Stimulated activated naive CD8-positive, alpha-beta T cell treated with anti-CD3 and anti-CD28 coated beads, Interleukin-15, Interleukin-2, amounts not matched to agents 100 ng/mL and 50 ng/mL, for 24 hours (primary cell): ENCODE data around the gene HSD17B4.
"Not testable (repeated sequence)": the region's sequence is repeated elsewhere in the genome, so short reads cannot be mapped to it uniquely, and the experiment has no call there.

Experiments used
- H3K27ac Mint-ChIP-seq: one replicate; pipeline ENCODE4 v1.8.0; 2021; ENCODE audit warnings: mild to moderate bottlenecking, mixed read lengths
- H3K27me3 Mint-ChIP-seq: one replicate; pipeline ENCODE4 v1.8.0; 2021; ENCODE audit warnings: mixed read lengths
- H3K36me3 Mint-ChIP-seq: one replicate; pipeline ENCODE4 v1.8.0; 2021; ENCODE audit warnings: low read depth, mixed read lengths
- H3K4me1 Mint-ChIP-seq: one replicate; pipeline ENCODE4 v1.8.0; 2021; ENCODE audit warnings: low read depth, mixed read lengths
- H3K4me3 Mint-ChIP-seq: one replicate; pipeline ENCODE4 v1.8.0; 2021; ENCODE audit warnings: mild to moderate bottlenecking, mixed read lengths
- H3K9me3 Mint-ChIP-seq: one replicate; pipeline ENCODE4 v1.8.0; 2021; ENCODE audit warnings: mixed read lengths

HSD17B4 gene

GRCh38 chr5:119418606-119419100, 33.6 kb upstream of the HSD17B4 start:
- Mint-ChIP-seq H3K36me3 (no peaks in the 10 kb centered on the region), H3K9me3 (no peaks in the 10 kb centered on the region), H3K27ac (no peak overlapping the region), H3K27me3 (no peaks in the 10 kb centered on the region), H3K4me1 (peaks cover 42% of the 10 kb centered on the region), H3K4me3 (no peak overlapping the region)

GRCh38 chr5:119420169-119420568, 32.1 kb upstream of the HSD17B4 start:
- no peaks in the 10 kb centered on the region for H3K9me3 Mint-ChIP-seq
- H3K4me1 Mint-ChIP-seq: peaks cover 31% of the 10 kb centered on the region
- peak overlapping the region; percentile 8 for H3K27ac Mint-ChIP-seq
- no peaks in the 10 kb centered on the region for H3K27me3 Mint-ChIP-seq
- no peak overlapping the region for H3K4me3 Mint-ChIP-seq
- no peaks in the 10 kb centered on the region for H3K36me3 Mint-ChIP-seq

- Mint-ChIP-seq H3K27me3 (no peaks in the 10 kb centered on the region), H3K4me3 (no peak overlapping the region), H3K9me3 (no peaks in the 10 kb centered on the region), H3K36me3 (no peaks in the 10 kb centered on the region), H3K4me1 (peaks cover 5% of the 10 kb centered on the region), H3K27ac (no peak overlapping the region)
These were observed 26.2 kb upstream of the HSD17B4 start for GRCh38 chr5:119426057-119426456.

- Mint-ChIP-seq H3K27ac (no peak overlapping the region), H3K27me3 (no peaks in the 10 kb centered on the region), H3K36me3 (no peaks in the 10 kb centered on the region), H3K9me3 (no peaks in the 10 kb centered on the region), H3K4me1 (peaks cover 5% of the 10 kb centered on the region), H3K4me3 (no peak overlapping the region)
These were observed 25.2 kb upstream of the HSD17B4 start for GRCh38 chr5:119427060-119427459.

- H3K4me3 Mint-ChIP-seq, H3K27me3 Mint-ChIP-seq, H3K9me3 Mint-ChIP-seq, H3K36me3 Mint-ChIP-seq, H3K27ac Mint-ChIP-seq, H3K4me1 Mint-ChIP-seq: not testable (repeated sequence)
These were observed 24.7 kb upstream of the HSD17B4 start for GRCh38 chr5:119427596-119427995.

GRCh38 chr5:119428166-119428565, 24.1 kb upstream of the HSD17B4 start:
- not testable (repeated sequence) for H3K27me3 Mint-ChIP-seq, H3K4me1 Mint-ChIP-seq, H3K4me3 Mint-ChIP-seq, H3K36me3 Mint-ChIP-seq, H3K27ac Mint-ChIP-seq, H3K9me3 Mint-ChIP-seq

GRCh38 chr5:119428574-119428973, 23.7 kb upstream of the HSD17B4 start:
- not testable (repeated sequence) for H3K27ac Mint-ChIP-seq, H3K27me3 Mint-ChIP-seq

GRCh38 chr5:119432674-119433237, 19.5 kb upstream of the HSD17B4 start:
- not testable (repeated sequence) for H3K36me3 Mint-ChIP-seq, H3K9me3 Mint-ChIP-seq, H3K4me3 Mint-ChIP-seq, H3K27ac Mint-ChIP-seq
- Mint-ChIP-seq H3K27me3 (peaks cover 12% of the 10 kb centered on the region), H3K4me1 (peaks cover 18% of the 10 kb centered on the region)

More at GRCh38 chr5:119428574-119428973, 23.7 kb upstream of the HSD17B4 start:
- H3K4me1 Mint-ChIP-seq, H3K36me3 Mint-ChIP-seq, H3K9me3 Mint-ChIP-seq, H3K4me3 Mint-ChIP-seq: not testable (repeated sequence)

GRCh38 chr5:119435436-119436132, 16.7 kb upstream of the HSD17B4 start:
- H3K4me1 Mint-ChIP-seq: peaks cover 26% of the 10 kb centered on the region
- H3K27ac Mint-ChIP-seq: no peak overlapping the region
- no peak overlapping the region for H3K4me3 Mint-ChIP-seq
- H3K27me3 Mint-ChIP-seq: peaks cover 17% of the 10 kb centered on the region
- no peaks in the 10 kb centered on the region for H3K9me3 Mint-ChIP-seq
- no peaks in the 10 kb centered on the region for H3K36me3 Mint-ChIP-seq

- H3K4me3 Mint-ChIP-seq: peak overlapping the region; percentile 79
- not testable (repeated sequence) for H3K9me3 Mint-ChIP-seq, H3K36me3 Mint-ChIP-seq
- peaks cover 26% of the 10 kb centered on the region for H3K4me1 Mint-ChIP-seq
- H3K27ac Mint-ChIP-seq: peak overlapping the region; percentile 42
- H3K27me3 Mint-ChIP-seq: peaks cover 25% of the 10 kb centered on the region
These were observed 14.3 kb upstream of the HSD17B4 start for GRCh38 chr5:119437785-119438586.

GRCh38 chr5:119438587-119438917, 13.7 kb upstream of the HSD17B4 start:
- peak overlapping the region; percentile 79 for H3K4me3 Mint-ChIP-seq

GRCh38 chr5:119439140-119439631, 13.1 kb upstream of the HSD17B4 start:
- peaks cover 26% of the 10 kb centered on the region for H3K4me1 Mint-ChIP-seq
- peak overlapping the region; percentile 79 for H3K4me3 Mint-ChIP-seq
- H3K9me3 Mint-ChIP-seq: no peaks in the 10 kb centered on the region
- H3K36me3 Mint-ChIP-seq: no peaks in the 10 kb centered on the region
- peak overlapping the region; percentile 67 for H3K27ac Mint-ChIP-seq
- peaks cover 25% of the 10 kb centered on the region for H3K27me3 Mint-ChIP-seq

More at GRCh38 chr5:119438587-119438917, 13.7 kb upstream of the HSD17B4 start:
- H3K9me3 Mint-ChIP-seq, H3K36me3 Mint-ChIP-seq: not testable (repeated sequence)
- peaks cover 25% of the 10 kb centered on the region for H3K27me3 Mint-ChIP-seq
- H3K4me1 Mint-ChIP-seq: peaks cover 26% of the 10 kb centered on the region
- H3K27ac Mint-ChIP-seq: peak overlapping the region; percentile 41

- H3K36me3 Mint-ChIP-seq, H3K4me3 Mint-ChIP-seq, H3K9me3 Mint-ChIP-seq, H3K27ac Mint-ChIP-seq: not testable (repeated sequence)
- peaks cover 25% of the 10 kb centered on the region for H3K27me3 Mint-ChIP-seq
- peaks cover 26% of the 10 kb centered on the region for H3K4me1 Mint-ChIP-seq
These were observed 12.7 kb upstream of the HSD17B4 start for GRCh38 chr5:119439632-119440031.

- H3K4me3 Mint-ChIP-seq, H3K36me3 Mint-ChIP-seq, H3K27ac Mint-ChIP-seq, H3K4me1 Mint-ChIP-seq, H3K9me3 Mint-ChIP-seq: not testable (repeated sequence)
- peaks cover 12% of the 10 kb centered on the region for H3K27me3 Mint-ChIP-seq
These were observed 7.7 kb upstream of the HSD17B4 start for GRCh38 chr5:119444643-119445042.

- Mint-ChIP-seq H3K27me3 (peaks cover 8% of the 10 kb centered on the region), H3K4me3 (no peak overlapping the region), H3K9me3 (no peaks in the 10 kb centered on the region), H3K36me3 (no peaks in the 10 kb centered on the region), H3K27ac (no peak overlapping the region), H3K4me1 (no peaks in the 10 kb centered on the region)
These were observed 6.8 kb upstream of the HSD17B4 start for GRCh38 chr5:119445544-119445943.
